H1 (cell line): ENCODE measurements around the gene COPZ1. TPM values are rescaled to one million over a fixed set of nuclear protein-coding genes. Genes with fewer than 3 reads are reported as not detected.

ENCODE experiments used
- KDM1A ChIP-seq: fragments of 200-600, 300-600 bp; sonication (generic); IDR thresholded peaks from 2 replicates; pipeline ENCODE4 v1.7.1; 2016; ENCODE audit warnings: mild to moderate bottlenecking, low read length, borderline replicate concordance
- MAX ChIP-seq: IDR thresholded peaks from 2 replicates; pipeline ENCODE4 v1.6.1; 2012; ENCODE audit warnings: inconsistent platforms
- RBBP5 ChIP-seq: IDR thresholded peaks from 2 replicates; pipeline ENCODE4 v1.7.1; 2012; ENCODE audit warnings: low read depth, mild to moderate bottlenecking, inconsistent platforms, low read length, moderate library complexity, borderline replicate concordance
- RFX5 ChIP-seq: IDR thresholded peaks from 2 replicates; pipeline ENCODE4 v1.6.1; 2011; ENCODE audit warnings: low read depth, low read length, improper control_type of control experiment, borderline replicate concordance
- SIRT6 ChIP-seq: IDR thresholded peaks from one replicate; pipeline ENCODE4 v1.7.1; 2012; ENCODE audit warnings: low read length, inconsistent platforms
- SIX5 ChIP-seq: IDR thresholded peaks from 2 replicates; pipeline ENCODE4 v1.6.1; 2011; ENCODE audit warnings: mild to moderate bottlenecking, low read depth, low read length
- TAF1 ChIP-seq: IDR thresholded peaks from 2 replicates; pipeline ENCODE4 v1.6.1; 2011; ENCODE audit warnings: mild to moderate bottlenecking, low read depth, low read length
- TCF12 ChIP-seq: IDR thresholded peaks from 2 replicates; pipeline ENCODE4 v1.6.1; 2011; ENCODE audit warnings: low read depth, mild to moderate bottlenecking, low read length
- polyA plus RNA-seq, 7 experiments: library from polyadenylated mRNA; depleted of rRNA in 3 of 7; stranded (reverse) in 5 of 7; unstranded in 2 of 7; fragments of >200 nt in 5 of 7; fragments of 200-250 nt in 2 of 7; gene quantifications; 1 replicate in 5 of 7; 2 replicates in 1 of 7; 4 replicates in 1 of 7; pipeline versions ENCODE4 v1.2.1 to v1.2.3, GENCODE V29; 2011 to 2013; ENCODE audit warnings: missing spikeins in 2 of 7, mixed read lengths in 2 of 7
- total RNA-seq: library from RNA; stranded (reverse); fragmentation: NEBNext Ultra II Directional; extraction: Animal tissue kit (Norgen Biotek cat#: 25700); gene quantifications from 2 replicates; pipeline ENCODE4 v1.2.1, GENCODE V29; 2021

COPZ1 gene
- total and polyA plus RNA-seq, 2 of the 8 experiments (the other 6 are each of a cell fraction or from before 2014, with no cell fraction given): 103 to 133 TPM

GRCh38 chr12:54299515-54300224 lies 25.3 kb upstream of the COPZ1 start (continued):
- TF ChIP-seq SIX5: no peak
- TF ChIP-seq MAX: no peak
- no peak for TF ChIP-seq SIRT6
- no peak for TF ChIP-seq KDM1A
- no peak for TF ChIP-seq TCF12
- TF ChIP-seq TAF1: no peak
- TF ChIP-seq RBBP5: no peak
- TF ChIP-seq RFX5: no peak
